ENCODE measurements around the gene MAGEA10. TPM values are rescaled to one million over a fixed set of nuclear protein-coding genes. Genes with fewer than 3 reads are reported as not detected.
"Not testable (repeated sequence)": the region's sequence is repeated elsewhere in the genome, so short reads cannot be mapped to it uniquely, and the experiment has no call there.

Gene MAGEA10
- total RNA-seq, 1 experiment from 2014 or later: not detected

DNA sequence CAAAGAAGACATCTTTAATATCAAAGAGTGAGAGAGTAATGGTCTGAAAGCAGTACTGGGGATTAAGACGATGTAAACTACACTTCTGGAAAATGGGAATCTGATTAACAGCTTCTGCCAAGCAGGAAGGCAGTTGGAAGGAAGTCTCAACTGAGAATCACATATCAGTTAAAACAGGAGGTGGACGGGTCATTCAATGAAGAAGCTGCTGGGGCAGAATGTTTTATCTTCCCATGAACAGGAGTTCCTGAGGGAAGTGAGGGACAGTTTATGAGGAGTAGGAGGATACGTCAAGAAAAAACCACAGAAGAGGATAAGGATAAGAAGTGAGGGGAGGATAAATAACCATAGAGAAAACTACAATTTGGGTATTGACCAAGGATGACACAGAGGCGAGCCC is 38.7 kb upstream of the MAGEA10 start:
- Histone ChIP-seq H2BK15ac (ENCODE audit: low read depth, low read length) (no peak overlapping the region), H3K23me2 (ENCODE audit: insufficient read length, low read depth, low read length, poor library complexity, severe bottlenecking) (no peaks in the 10 kb centered on the region), H4K8ac (replicated peaks; ENCODE audit: insufficient read length, low read depth, low read length) (no peak overlapping the region), H3K79me2 (ENCODE audit: insufficient read depth, low read length) (no peaks in the 10 kb centered on the region), H3K23ac (ENCODE audit: insufficient read length, low read depth, low read length) (no peak overlapping the region), H4K5ac (ENCODE audit: insufficient read length, low read depth, low read length) (no peak overlapping the region), H3K56ac (ENCODE audit: insufficient read length, low read depth, low read length) (no peak overlapping the region), H2BK20ac (ENCODE audit: low read depth, low read length, poor library complexity, severe bottlenecking) (no peak overlapping the region), H2AK5ac (ENCODE audit: insufficient read length, low read length) (no peak overlapping the region), H3K9ac (ENCODE audit: extremely low read depth, insufficient read length, low read length) (no peak overlapping the region), H3K27me3 (ENCODE audit: insufficient read depth, low read length) (no peaks in the 10 kb centered on the region), H2AFZ (ENCODE audit: low read length) (no peak overlapping the region), H4K91ac (ENCODE audit: insufficient read length, low read depth, low read length) (no peak overlapping the region), H3K27ac (ENCODE audit: insufficient read length, low read depth, low read length) (no peak overlapping the region), H2BK120ac (ENCODE audit: low read depth, low read length, poor library complexity, severe bottlenecking) (no peak overlapping the region), H3K4me2 (ENCODE audit: insufficient read depth, insufficient read length, low read length) (no peak overlapping the region), H4K20me1 (ENCODE audit: control insufficient read depth, insufficient read depth, insufficient read length) (no peaks in the 10 kb centered on the region), H2BK12ac (ENCODE audit: insufficient read length, low read depth, low read length) (no peak overlapping the region), H3K9me3 (ENCODE audit: control insufficient read depth, low read depth, low read length) (peaks cover 20% of the 10 kb centered on the region), H3K79me1 (ENCODE audit: insufficient read depth, low read depth, low read length, poor library complexity, severe bottlenecking) (no peaks in the 10 kb centered on the region), H3K18ac (ENCODE audit: insufficient read length, low read depth, low read length) (no peak overlapping the region), H3T11ph (ENCODE audit: low read length) (no peak overlapping the region), H3K4ac (ENCODE audit: low read depth, low read length) (no peak overlapping the region), H2BK5ac (ENCODE audit: insufficient read length, low read length) (no peak overlapping the region), H3K14ac (ENCODE audit: insufficient read depth, low read length) (no peak overlapping the region), H3K4me1 (ENCODE audit: insufficient read depth, low read length) (no peaks in the 10 kb centered on the region)
- DNase-seq: no peak
- Mint-ChIP-seq H3K27ac (no peak overlapping the region), H3K4me1 (no peaks in the 10 kb centered on the region), H3K36me3 (ENCODE audit: insufficient read depth in 1 of 3, low read depth in 3 of 3) (peaks cover 0 to 4% (median 0%) of the 10 kb centered on the region in 3 experiments; a peak in 1 of 7 replicates), H3K9me3 (peaks cover 35 to 40% of the 10 kb centered on the region in 2 experiments), H3K27me3 (ENCODE audit: low read depth) (no peaks in the 10 kb centered on the region), H3K4me3 (no peak overlapping the region)
- TF ChIP-seq, protein P1, sequence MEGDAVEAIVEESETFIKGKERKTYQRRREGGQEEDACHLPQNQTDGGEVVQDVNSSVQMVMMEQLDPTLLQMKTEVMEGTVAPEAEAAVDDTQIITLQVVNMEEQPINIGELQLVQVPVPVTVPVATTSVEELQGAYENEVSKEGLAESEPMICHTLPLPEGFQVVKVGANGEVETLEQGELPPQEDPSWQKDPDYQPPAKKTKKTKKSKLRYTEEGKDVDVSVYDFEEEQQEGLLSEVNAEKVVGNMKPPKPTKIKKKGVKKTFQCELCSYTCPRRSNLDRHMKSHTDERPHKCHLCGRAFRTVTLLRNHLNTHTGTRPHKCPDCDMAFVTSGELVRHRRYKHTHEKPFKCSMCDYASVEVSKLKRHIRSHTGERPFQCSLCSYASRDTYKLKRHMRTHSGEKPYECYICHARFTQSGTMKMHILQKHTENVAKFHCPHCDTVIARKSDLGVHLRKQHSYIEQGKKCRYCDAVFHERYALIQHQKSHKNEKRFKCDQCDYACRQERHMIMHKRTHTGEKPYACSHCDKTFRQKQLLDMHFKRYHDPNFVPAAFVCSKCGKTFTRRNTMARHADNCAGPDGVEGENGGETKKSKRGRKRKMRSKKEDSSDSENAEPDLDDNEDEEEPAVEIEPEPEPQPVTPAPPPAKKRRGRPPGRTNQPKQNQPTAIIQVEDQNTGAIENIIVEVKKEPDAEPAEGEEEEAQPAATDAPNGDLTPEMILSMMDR (conservative IDR thresholded peaks at IDR 0.05): no peak
- WGBS (ENCODE audit: extremely low coverage, insufficient read length, low lambda C conversion rate): no CpG with 5 or more reads among the region's 4 CpGs

DNA sequence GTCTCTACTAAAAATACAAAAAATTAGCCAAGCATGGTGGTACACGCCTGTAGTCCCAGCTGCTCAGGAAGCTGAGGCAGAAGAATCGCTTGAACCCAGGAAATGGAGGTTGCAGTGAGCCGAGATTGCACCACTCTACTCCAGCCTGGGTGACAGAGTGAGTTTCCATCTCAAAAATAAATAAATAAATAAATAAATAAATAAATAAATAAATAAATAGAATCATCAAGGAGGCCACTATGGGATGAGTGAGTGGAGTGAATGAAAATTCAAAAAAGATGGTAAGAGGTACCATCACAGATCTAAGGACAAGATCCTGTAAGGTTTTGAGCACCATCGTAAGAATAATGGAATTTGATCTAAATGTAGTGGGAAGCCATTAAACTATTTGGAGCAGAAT is 37.5 kb upstream of the MAGEA10 start:
- peaks cover 42 to 46% of the 10 kb centered on the region in 2 experiments for H3K9me3 Mint-ChIP-seq
- not testable (repeated sequence) for H3K27me3 Mint-ChIP-seq (ENCODE audit: low read depth); DNase-seq; H3K79me1 ChIP-seq (ENCODE audit: insufficient read depth, low read depth, low read length, poor library complexity, severe bottlenecking); H4K5ac ChIP-seq (ENCODE audit: insufficient read length, low read depth, low read length); H3T11ph ChIP-seq (ENCODE audit: low read length); H4K20me1 ChIP-seq (ENCODE audit: control insufficient read depth, insufficient read depth, insufficient read length); H2BK12ac ChIP-seq (ENCODE audit: insufficient read length, low read depth, low read length); H3K4me1 Mint-ChIP-seq; H2BK15ac ChIP-seq (ENCODE audit: low read depth, low read length); H3K56ac ChIP-seq (ENCODE audit: insufficient read length, low read depth, low read length); H2AK5ac ChIP-seq (ENCODE audit: insufficient read length, low read length); H3K4ac ChIP-seq (ENCODE audit: low read depth, low read length); H3K4me2 ChIP-seq (ENCODE audit: insufficient read depth, insufficient read length, low read length); H2BK120ac ChIP-seq (ENCODE audit: low read depth, low read length, poor library complexity, severe bottlenecking); H3K27ac ChIP-seq (ENCODE audit: insufficient read length, low read depth, low read length); H3K36me3 Mint-ChIP-seq (ENCODE audit: insufficient read depth in 1 of 3, low read depth in 3 of 3); H2AFZ ChIP-seq (ENCODE audit: low read length); H3K23ac ChIP-seq (ENCODE audit: insufficient read length, low read depth, low read length); H3K4me1 ChIP-seq (ENCODE audit: insufficient read depth, low read length); H3K27ac Mint-ChIP-seq; H3K23me2 ChIP-seq (ENCODE audit: insufficient read length, low read depth, low read length, poor library complexity, severe bottlenecking); H3K18ac ChIP-seq (ENCODE audit: insufficient read length, low read depth, low read length); H3K4me3 Mint-ChIP-seq; H2BK20ac ChIP-seq (ENCODE audit: low read depth, low read length, poor library complexity, severe bottlenecking); H3K9ac ChIP-seq (ENCODE audit: extremely low read depth, insufficient read length, low read length); H4K8ac ChIP-seq (replicated peaks; ENCODE audit: insufficient read length, low read depth, low read length); H3K27me3 ChIP-seq (ENCODE audit: insufficient read depth, low read length); H2BK5ac ChIP-seq (ENCODE audit: insufficient read length, low read length); H3K14ac ChIP-seq (ENCODE audit: insufficient read depth, low read length); H3K79me2 ChIP-seq (ENCODE audit: insufficient read depth, low read length); H4K91ac ChIP-seq (ENCODE audit: insufficient read length, low read depth, low read length)
- WGBS (ENCODE audit: extremely low coverage, insufficient read length, low lambda C conversion rate): no CpG with 5 or more reads among the region's 4 CpGs
- H3K9me3 ChIP-seq (ENCODE audit: control insufficient read depth, low read depth, low read length): peaks cover 20% of the 10 kb centered on the region
